ENCODE measurements around the gene SLC16A5.

SLC16A5 gene

DNA sequence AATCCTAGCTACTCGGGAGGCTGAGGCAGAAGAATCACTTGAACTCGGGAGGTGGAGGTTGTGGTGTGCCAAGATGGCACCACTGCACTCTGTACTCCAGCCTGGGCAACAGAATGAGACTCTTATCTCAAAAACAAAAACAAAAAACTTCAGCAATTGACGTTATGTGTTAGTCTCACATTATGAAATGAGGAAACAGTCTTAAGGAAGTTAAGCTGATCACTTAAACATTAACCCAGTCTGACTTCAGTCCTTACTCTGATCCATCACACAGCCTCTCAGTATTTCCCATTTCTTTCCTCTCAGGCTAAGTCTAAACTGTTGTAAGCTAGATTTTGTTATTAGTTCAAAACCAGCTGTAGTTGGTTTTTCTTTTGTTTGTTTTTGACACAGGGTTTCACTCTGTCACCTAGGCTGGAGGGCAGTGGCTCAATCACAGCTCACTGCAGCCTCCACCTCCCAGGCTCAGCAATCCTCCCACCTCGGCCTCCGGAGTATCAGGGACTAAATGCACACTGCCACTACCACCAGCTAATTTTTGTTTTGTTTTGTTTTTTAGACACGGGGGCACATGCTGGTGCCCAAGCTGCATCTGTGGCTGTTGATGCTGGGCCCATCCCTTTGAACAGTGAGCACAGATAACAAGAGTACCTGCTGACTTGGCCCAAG, 60.3 kb downstream of the SLC16A5 start:
- Histone ChIP-seq H3K9me3 (ENCODE audit: control insufficient read depth in 1 of 2, low read length in 2 of 2) (no peaks in the 10 kb centered on the region), H3K36me3 (ENCODE audit: control insufficient read depth in 1 of 2, insufficient read depth in 2 of 2, low read length in 2 of 2) (peaks cover 22 to 39% of the 10 kb centered on the region in 2 donors), H3K4me1 (ENCODE audit: control insufficient read depth in 1 of 2, insufficient read depth in 2 of 2, low read length in 2 of 2) (peaks cover 25 to 27% of the 10 kb centered on the region in 2 donors), H3K9ac (ENCODE audit: low read depth in 1 of 2, low read length in 2 of 2) (no peak overlapping the region), H3K27me3 (ENCODE audit: control insufficient read depth in 1 of 2, insufficient read depth in 2 of 2, low read length in 2 of 2) (no peaks in the 10 kb centered on the region), H3K4me3 (ENCODE audit: low read depth in 1 of 2, low read length in 2 of 2) (no peak overlapping the region), H3K27ac (ENCODE audit: low read depth, low read length) (peak overlapping the region; percentile 30)

DNA sequence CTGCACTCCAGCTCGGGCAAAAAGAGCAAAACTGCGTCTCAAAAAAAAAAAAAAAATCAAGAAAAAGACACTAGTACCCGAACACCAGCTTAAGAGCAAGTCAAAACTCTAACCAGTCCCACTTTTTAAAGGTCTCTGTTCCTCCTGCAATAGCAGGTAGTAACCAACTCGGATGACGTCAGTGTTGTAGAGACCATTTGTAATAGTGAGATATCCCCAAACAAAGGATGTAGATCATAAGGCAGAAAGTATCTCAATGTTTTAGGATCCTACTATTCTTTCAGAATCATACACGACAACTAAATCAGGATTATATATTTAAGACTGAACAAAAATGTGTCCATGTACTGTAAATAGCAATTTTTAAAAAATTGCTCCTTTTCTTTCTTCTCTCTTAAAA, 64.2 kb downstream of the SLC16A5 start:
- H3K27me3 ChIP-seq (ENCODE audit: control insufficient read depth in 1 of 2, insufficient read depth in 2 of 2, low read length in 2 of 2), result no peaks in the 10 kb centered on the region
- H3K9me3 ChIP-seq (ENCODE audit: control insufficient read depth in 1 of 2, low read length in 2 of 2), result no peaks in the 10 kb centered on the region
- peaks cover 32 to 38% of the 10 kb centered on the region in 2 donors for H3K4me1 ChIP-seq (ENCODE audit: control insufficient read depth in 1 of 2, insufficient read depth in 2 of 2, low read length in 2 of 2)
- no peak overlapping the region for H3K27ac ChIP-seq (ENCODE audit: low read depth, low read length)
- peak overlapping the region in 1 of 2 donors; percentile 89 for H3K9ac ChIP-seq (ENCODE audit: low read depth in 1 of 2, low read length in 2 of 2)
- peaks cover 8% of the 10 kb centered on the region in 2 donors for H3K36me3 ChIP-seq (ENCODE audit: control insufficient read depth in 1 of 2, insufficient read depth in 2 of 2, low read length in 2 of 2)
- no peak overlapping the region for H3K4me3 ChIP-seq (ENCODE audit: low read depth in 1 of 2, low read length in 2 of 2)

DNA sequence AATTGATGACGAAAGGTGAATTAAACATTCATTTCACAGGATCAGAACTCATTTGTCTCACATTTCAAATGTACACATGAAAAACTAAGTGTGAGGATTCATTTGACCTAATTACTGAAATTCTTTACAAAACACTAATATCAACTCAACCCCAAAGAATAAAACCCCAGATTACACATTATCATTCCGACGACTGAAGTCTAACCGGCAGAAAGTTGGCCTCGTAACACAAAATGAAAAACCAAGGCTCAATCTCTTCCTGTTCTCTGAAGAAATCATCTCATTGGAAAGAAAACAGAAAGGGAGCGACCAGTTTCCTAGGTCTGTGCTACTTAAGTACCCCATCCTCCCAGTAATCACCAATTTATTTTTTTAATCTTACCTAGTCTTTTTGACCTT, 64.8 kb downstream of the SLC16A5 start:
- Histone ChIP-seq H3K27me3 (ENCODE audit: control insufficient read depth in 1 of 2, insufficient read depth in 2 of 2, low read length in 2 of 2) (no peaks in the 10 kb centered on the region), H3K36me3 (ENCODE audit: control insufficient read depth in 1 of 2, insufficient read depth in 2 of 2, low read length in 2 of 2) (peaks cover 2% of the 10 kb centered on the region in 2 donors), H3K4me3 (ENCODE audit: low read depth in 1 of 2, low read length in 2 of 2) (peak overlapping the region; percentile 81 to 93), H3K27ac (ENCODE audit: low read depth, low read length) (no peak overlapping the region), H3K4me1 (ENCODE audit: control insufficient read depth in 1 of 2, insufficient read depth in 2 of 2, low read length in 2 of 2) (peaks cover 32 to 38% of the 10 kb centered on the region in 2 donors), H3K9ac (ENCODE audit: low read depth in 1 of 2, low read length in 2 of 2) (peak overlapping the region; percentile 89 to 91), H3K9me3 (ENCODE audit: control insufficient read depth in 1 of 2, low read length in 2 of 2) (no peaks in the 10 kb centered on the region)

DNA sequence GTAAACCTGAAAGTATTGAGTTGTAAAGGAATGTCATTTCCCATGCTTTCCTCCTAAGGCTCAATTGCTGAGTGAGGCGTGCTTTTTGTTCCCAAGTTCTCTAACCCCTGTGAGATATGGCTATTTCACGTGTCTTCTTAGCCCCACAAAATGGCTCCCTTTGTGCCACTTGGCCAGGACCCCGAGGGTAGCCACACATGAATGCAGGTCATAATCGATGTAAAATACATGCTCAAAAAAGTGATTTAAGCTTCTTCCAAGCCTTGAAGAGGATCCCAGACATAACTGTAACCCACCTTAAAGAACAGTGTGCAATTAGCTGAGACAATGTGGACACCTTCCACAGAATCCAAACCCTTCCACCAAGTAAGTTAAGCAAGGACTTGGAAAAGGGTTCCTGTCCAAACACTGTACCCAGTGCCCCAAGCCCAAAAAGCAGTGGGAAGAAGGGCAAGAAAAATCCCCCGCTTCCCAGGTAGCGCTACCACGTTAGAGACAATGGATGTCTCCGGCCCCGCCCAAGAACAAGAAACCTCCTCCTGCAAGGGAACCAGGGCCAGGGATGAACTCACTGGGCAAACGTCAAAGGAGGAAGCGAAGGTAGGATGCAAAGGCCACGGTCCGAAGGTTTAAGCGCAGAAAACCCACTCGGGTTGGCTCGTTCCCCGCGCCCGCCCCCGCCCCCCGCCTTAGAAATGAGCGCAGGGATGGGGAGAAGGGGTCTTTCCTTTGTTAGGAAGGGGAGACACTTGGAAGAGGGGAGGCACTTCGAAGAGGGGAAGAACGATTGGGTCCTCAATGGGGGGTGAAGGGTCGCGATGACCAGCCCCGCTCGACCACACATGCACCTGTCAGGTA, 65.4 kb downstream of the SLC16A5 start:
- H3K27me3 ChIP-seq (ENCODE audit: control insufficient read depth in 1 of 2, insufficient read depth in 2 of 2, low read length in 2 of 2), result no peaks in the 10 kb centered on the region
- H3K9ac ChIP-seq (ENCODE audit: low read depth in 1 of 2, low read length in 2 of 2), result peak overlapping the region; percentile 89 to 91
- no peaks in the 10 kb centered on the region for H3K9me3 ChIP-seq (ENCODE audit: control insufficient read depth in 1 of 2, low read length in 2 of 2)
- no peaks in the 10 kb centered on the region for H3K36me3 ChIP-seq (ENCODE audit: control insufficient read depth in 1 of 2, insufficient read depth in 2 of 2, low read length in 2 of 2)
- peak overlapping the region; percentile 81 to 93 for H3K4me3 ChIP-seq (ENCODE audit: low read depth in 1 of 2, low read length in 2 of 2)
- H3K27ac ChIP-seq (ENCODE audit: low read depth, low read length), result peak overlapping the region; percentile 36
- H3K4me1 ChIP-seq (ENCODE audit: control insufficient read depth in 1 of 2, insufficient read depth in 2 of 2, low read length in 2 of 2), result peaks cover 31 to 32% of the 10 kb centered on the region in 2 donors

DNA sequence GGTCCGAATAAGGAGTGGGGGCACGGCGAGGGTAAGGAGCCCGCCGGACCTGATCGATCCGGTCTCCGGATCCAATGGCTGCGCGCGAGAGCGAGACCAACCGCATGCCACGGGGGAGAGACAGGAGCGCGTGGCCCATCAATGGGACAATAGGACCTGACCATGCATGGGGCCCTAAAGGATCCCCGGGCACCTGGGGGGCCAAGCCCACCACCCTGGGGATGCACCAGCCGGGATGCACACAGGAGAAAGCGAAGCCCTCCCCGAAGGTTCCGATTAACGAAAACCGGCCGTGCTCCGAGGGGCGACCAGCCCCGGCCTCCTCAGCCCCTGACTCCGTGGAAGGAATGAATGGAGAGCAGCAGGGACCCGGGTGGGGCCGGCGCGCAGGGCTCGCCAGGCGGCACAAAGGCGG, 66.0 kb downstream of the SLC16A5 start:
- no peaks in the 10 kb centered on the region for H3K9me3 ChIP-seq (ENCODE audit: control insufficient read depth in 1 of 2, low read length in 2 of 2)
- no peaks in the 10 kb centered on the region for H3K27me3 ChIP-seq (ENCODE audit: control insufficient read depth in 1 of 2, insufficient read depth in 2 of 2, low read length in 2 of 2)
- H3K27ac ChIP-seq (ENCODE audit: low read depth, low read length), result no peak overlapping the region
- peak overlapping the region; percentile 89 to 91 for H3K9ac ChIP-seq (ENCODE audit: low read depth in 1 of 2, low read length in 2 of 2)
- H3K36me3 ChIP-seq (ENCODE audit: control insufficient read depth in 1 of 2, insufficient read depth in 2 of 2, low read length in 2 of 2), result no peaks in the 10 kb centered on the region
- H3K4me3 ChIP-seq (ENCODE audit: low read depth in 1 of 2, low read length in 2 of 2), result peak overlapping the region; percentile 81 to 93
- peaks cover 25% of the 10 kb centered on the region in 2 donors for H3K4me1 ChIP-seq (ENCODE audit: control insufficient read depth in 1 of 2, insufficient read depth in 2 of 2, low read length in 2 of 2)

DNA sequence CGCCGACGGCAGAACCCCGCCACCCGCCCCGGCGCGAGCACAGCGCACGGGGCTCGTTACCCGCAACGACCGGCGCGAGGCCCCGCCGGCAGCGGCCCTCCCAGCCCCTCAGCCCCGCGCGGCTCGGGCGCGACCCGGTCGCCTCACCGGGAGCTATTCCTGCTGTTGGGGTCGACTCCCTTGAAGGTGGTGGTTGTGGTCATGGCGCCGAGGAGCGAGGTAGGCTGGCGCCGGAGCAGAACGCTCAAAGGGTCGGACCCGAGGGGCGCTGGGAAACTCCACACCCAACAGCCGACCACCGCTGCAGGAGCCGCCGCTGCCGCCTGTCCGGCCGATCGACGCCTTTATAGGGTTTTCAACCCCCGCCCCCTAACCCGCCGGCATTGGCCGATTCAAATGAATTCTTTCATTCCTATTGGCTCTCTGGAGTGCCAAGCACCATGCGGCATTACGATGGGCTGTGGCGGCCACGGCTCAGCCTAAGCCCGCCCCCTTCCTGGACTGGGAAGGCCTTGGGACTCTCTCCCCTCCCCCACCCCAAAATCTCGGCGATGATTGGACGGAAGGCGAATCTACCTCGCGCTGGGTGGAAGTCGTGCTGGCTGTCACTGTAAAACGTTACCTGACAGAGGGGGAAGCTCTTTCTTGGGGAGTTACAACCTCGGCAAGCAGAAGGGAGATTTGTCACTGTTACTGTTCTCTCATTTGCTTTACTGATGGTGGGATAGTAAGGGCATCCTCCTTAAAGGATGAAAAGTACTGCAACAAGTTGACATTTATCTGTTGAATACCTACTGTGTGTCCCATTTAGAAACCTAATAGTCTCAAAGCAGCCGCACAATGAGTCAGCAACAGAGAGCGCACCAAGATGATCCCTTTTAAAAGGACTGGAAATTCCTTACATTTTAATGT, 66.7 kb downstream of the SLC16A5 start, which contains the start of gene JPT1:
Gene JPT1 (minus strand): TSS at position 318 of the 912 bp plus-strand sequence. CDS start 115 bp downstream, at position 203.
- Histone ChIP-seq H3K9me3 (ENCODE audit: control insufficient read depth in 1 of 2, low read length in 2 of 2) (no peaks in the 10 kb centered on the region), H3K36me3 (ENCODE audit: control insufficient read depth in 1 of 2, insufficient read depth in 2 of 2, low read length in 2 of 2) (no peaks in the 10 kb centered on the region), H3K27ac (ENCODE audit: low read depth, low read length) (peak within 1 kb of the TSS; percentile 53), H3K4me3 (ENCODE audit: low read depth in 1 of 2, low read length in 2 of 2) (peak within 1 kb of the TSS; percentile 81 to 93), H3K9ac (ENCODE audit: low read depth in 1 of 2, low read length in 2 of 2) (peak within 1 kb of the TSS; percentile 89 to 91), H3K4me1 (ENCODE audit: control insufficient read depth in 1 of 2, insufficient read depth in 2 of 2, low read length in 2 of 2) (peaks cover 22 to 23% of the 10 kb centered on the region in 2 donors), H3K27me3 (ENCODE audit: control insufficient read depth in 1 of 2, insufficient read depth in 2 of 2, low read length in 2 of 2) (no peaks in the 10 kb centered on the region)

DNA sequence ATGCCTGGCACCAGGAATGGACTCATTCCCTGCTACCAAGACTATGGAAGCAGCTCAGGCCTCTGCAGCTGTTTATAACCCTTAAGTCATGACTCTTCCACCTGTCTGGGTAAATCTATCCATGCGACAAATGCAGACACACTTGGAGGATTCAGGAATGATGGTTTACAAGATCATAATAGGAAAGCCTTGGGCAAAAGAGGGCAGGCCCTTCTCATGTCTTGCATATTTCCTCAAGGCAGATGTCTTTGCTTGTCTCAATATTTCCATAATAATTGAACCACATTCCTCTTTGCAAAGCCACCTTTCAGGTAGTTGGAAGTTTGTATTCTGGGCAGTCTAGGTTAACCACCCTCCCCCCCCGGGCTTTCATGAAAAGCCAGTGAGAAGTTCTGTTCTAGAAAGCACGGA, 67.4 kb downstream of the SLC16A5 start:
- Histone ChIP-seq H3K9ac (ENCODE audit: low read depth in 1 of 2, low read length in 2 of 2) (no peak overlapping the region), H3K9me3 (ENCODE audit: control insufficient read depth in 1 of 2, low read length in 2 of 2) (no peaks in the 10 kb centered on the region), H3K36me3 (ENCODE audit: control insufficient read depth in 1 of 2, insufficient read depth in 2 of 2, low read length in 2 of 2) (no peaks in the 10 kb centered on the region), H3K27me3 (ENCODE audit: control insufficient read depth in 1 of 2, insufficient read depth in 2 of 2, low read length in 2 of 2) (no peaks in the 10 kb centered on the region), H3K4me1 (ENCODE audit: control insufficient read depth in 1 of 2, insufficient read depth in 2 of 2, low read length in 2 of 2) (peaks cover 17 to 22% of the 10 kb centered on the region in 2 donors), H3K4me3 (ENCODE audit: low read depth in 1 of 2, low read length in 2 of 2) (peak overlapping the region in 1 of 2 donors; percentile 21), H3K27ac (ENCODE audit: low read depth, low read length) (no peak overlapping the region)
